Fibroblast of lung (primary cell): ENCODE measurements around the gene SLC25A42. TPM values are rescaled to one million over a fixed set of nuclear protein-coding genes. Genes with fewer than 3 reads are reported as not detected.

Experiments
- DNase-seq, 2 donors: peaks; one replicate each; pipeline versions ENCODE4 v3.0.0 to v3.0.0-alpha.2; 2010; ENCODE audit warnings: low read depth in 2 of 2
- H2AFZ ChIP-seq: 2 replicates; pipeline ENCODE4 v1.5.1; 2012; ENCODE audit warnings: low read length, control low read depth, inconsistent platforms
- H3K27ac ChIP-seq: 2 replicates; pipeline ENCODE4 v1.5.1; 2011; ENCODE audit warnings: low read length, control low read depth; ENCODE audit not compliant: insufficient read depth
- H3K27me3 ChIP-seq: 2 replicates; pipeline ENCODE4 v1.5.1; 2011; ENCODE audit warnings: mild to moderate bottlenecking, low read length; ENCODE audit not compliant: control insufficient read depth, insufficient read depth
- H3K36me3 ChIP-seq: 2 replicates; pipeline ENCODE4 v1.5.1; 2011; ENCODE audit warnings: low read length; ENCODE audit not compliant: control insufficient read depth, insufficient read depth
- H3K4me1 ChIP-seq: 2 replicates; pipeline ENCODE4 v1.5.1; 2011; ENCODE audit warnings: low read length; ENCODE audit not compliant: control insufficient read depth, insufficient read depth; ENCODE audit errors: extremely low read depth
- H3K4me2 ChIP-seq: 2 replicates; pipeline ENCODE4 v1.5.1; 2011; ENCODE audit warnings: low read length, control low read depth; ENCODE audit not compliant: insufficient read depth; ENCODE audit errors: extremely low read depth
- H3K4me3 ChIP-seq, 4 experiments: fragments of 200-600 bp in 1 of 4; sonication (generic) in 1 of 4; replicated peaks in 1 of 4; 2 replicates each; pipeline ENCODE4 v1.5.1; 2011 to 2016; ENCODE audit warnings: low read length in 4 of 4, low read depth in 3 of 4, mild to moderate bottlenecking in 3 of 4, control low read depth in 2 of 4, inconsistent platforms in 1 of 4, mixed read lengths in 1 of 4; ENCODE audit not compliant: insufficient read depth in 1 of 4; ENCODE audit errors: control extremely low read depth in 1 of 4
- H3K79me2 ChIP-seq: 2 replicates; pipeline ENCODE4 v1.5.1; 2012; ENCODE audit warnings: mild to moderate bottlenecking, low read length, inconsistent platforms; ENCODE audit not compliant: control insufficient read depth, insufficient read depth
- H3K9ac ChIP-seq: 2 replicates; pipeline ENCODE4 v1.5.1; 2011; ENCODE audit warnings: mild to moderate bottlenecking, low read length, control low read depth; ENCODE audit not compliant: insufficient read depth
- H3K9me3 ChIP-seq: 2 replicates; pipeline ENCODE4 v1.5.1; 2012; ENCODE audit warnings: low read depth, low read length; ENCODE audit not compliant: control insufficient read depth, insufficient read depth
- H4K20me1 ChIP-seq: 2 replicates; pipeline ENCODE4 v1.5.1; 2011; ENCODE audit warnings: low read length; ENCODE audit not compliant: control insufficient read depth, insufficient read depth; ENCODE audit errors: extremely low read depth
- CTCF ChIP-seq, 2 donors: IDR thresholded peaks in 1 of 2; conservative IDR thresholded peaks in 1 of 2; 1 replicate in 1 of 2; 2 replicates in 1 of 2; pipeline ENCODE4 v1.5.1; 2011 to 2012; ENCODE audit warnings: low read length in 2 of 2, control low read depth in 1 of 2, inconsistent platforms in 1 of 2, low read depth in 1 of 2, mild to moderate bottlenecking in 1 of 2
- EZH2 ChIP-seq: IDR thresholded peaks from 2 replicates; pipeline ENCODE4 v1.5.1; 2012; ENCODE audit warnings: low read length, control low read depth, mild to moderate bottlenecking; ENCODE audit errors: missing control alignments
- polyA plus RNA-seq, 2 donors: library from polyadenylated mRNA; depleted of rRNA in 1 of 2; stranded (reverse) in 1 of 2; unstranded in 1 of 2; fragments of >200 nt; gene quantifications; 2 replicates each; pipeline ENCODE4 v1.2.1, GENCODE V29; 2011 to 2012; ENCODE audit warnings: missing spikeins in 1 of 2
- total RNA-seq: library from RNA; depleted of rRNA; stranded (reverse); fragments of >200 nt; gene quantifications from 2 replicates; pipeline ENCODE4 v1.2.1, GENCODE V29; 2014

Gene SLC25A42
- total and polyA plus RNA-seq, 2 donors (not counting 1 experiment from before 2014, with no cell fraction given) = 3.6 to 7.1 TPM

- Histone ChIP-seq H3K9ac (no peak overlapping the region), H3K27ac (no peak overlapping the region), H3K4me3 (no peak overlapping the region), H3K4me2 (no peak overlapping the region), H3K9me3 (no peaks in the 10 kb centered on the region), H3K36me3 (peaks cover 16% of the 10 kb centered on the region), H3K4me1 (peaks cover 4% of the 10 kb centered on the region), H4K20me1 (no peaks in the 10 kb centered on the region), H3K27me3 (no peaks in the 10 kb centered on the region), H3K79me2 (peaks cover 12% of the 10 kb centered on the region), H2AFZ (no peak overlapping the region)
- DNase-seq = no peak
- TF ChIP-seq EZH2 (no peak), CTCF (conservative IDR thresholded peaks at IDR 0.05 in 1 of 2, IDR thresholded peaks at IDR 0.05 in 1 of 2; ENCODE audit: low read depth in 1 of 2, low read length in 2 of 2) (no peak)
Measured at GRCh38 chr19:19043481-19043880, 20.3 kb upstream of the SLC25A42 start.

GRCh38 chr19:19043881-19044280 lies 19.9 kb upstream of the SLC25A42 start:
- Histone ChIP-seq H4K20me1 (no peaks in the 10 kb centered on the region), H3K4me3 (no peak overlapping the region), H2AFZ (no peak overlapping the region), H3K4me2 (no peak overlapping the region), H3K4me1 (peaks cover 4% of the 10 kb centered on the region), H3K9me3 (no peaks in the 10 kb centered on the region), H3K79me2 (peaks cover 12% of the 10 kb centered on the region), H3K27me3 (no peaks in the 10 kb centered on the region), H3K9ac (no peak overlapping the region), H3K36me3 (peaks cover 16% of the 10 kb centered on the region), H3K27ac (no peak overlapping the region)
- TF ChIP-seq EZH2 = no peak
- TF ChIP-seq CTCF (conservative IDR thresholded peaks at IDR 0.05 in 1 of 2, IDR thresholded peaks at IDR 0.05 in 1 of 2; ENCODE audit: low read depth in 1 of 2, low read length in 2 of 2) = no peak
- DNase-seq = no peak

GRCh38 chr19:19049406-19049805 lies 14.4 kb upstream of the SLC25A42 start:
- H3K9ac ChIP-seq = no peak overlapping the region
- no peaks in the 10 kb centered on the region for H3K4me1 ChIP-seq
- H3K27me3 ChIP-seq = no peaks in the 10 kb centered on the region
- DNase-seq = peak in 1 of 2 donors; percentile 28
- H3K79me2 ChIP-seq = no peaks in the 10 kb centered on the region
- H3K4me3 ChIP-seq = no peak overlapping the region
- H3K9me3 ChIP-seq = no peaks in the 10 kb centered on the region
- H3K4me2 ChIP-seq = no peak overlapping the region
- no peak for TF ChIP-seq CTCF (conservative IDR thresholded peaks at IDR 0.05 in 1 of 2, IDR thresholded peaks at IDR 0.05 in 1 of 2; ENCODE audit: low read depth in 1 of 2, low read length in 2 of 2)
- no peak for TF ChIP-seq EZH2
- H2AFZ ChIP-seq = no peak overlapping the region
- peaks cover 21% of the 10 kb centered on the region for H3K36me3 ChIP-seq
- H4K20me1 ChIP-seq = peaks cover 1% of the 10 kb centered on the region
- no peak overlapping the region for H3K27ac ChIP-seq
